G401.6 (cell line): ENCODE data around the gene KRT20.
"Not testable (repeated sequence)": the region's sequence is repeated elsewhere in the genome, so short reads cannot be mapped to it uniquely, and the experiment has no call there.

Experiments
- FAIRE-seq: peaks from 2 replicates; lab custom pipeline; 2012; peaks lifted over from hg19 to GRCh38; lab: Jason Lieb, UNC

The KRT20 gene

GRCh38 chr17:40884708-40885512 is at the start of gene KRT20:
KRT20 (minus strand) TSS chr17:40885242; CDS start chr17:40885185, 57 bp downstream.
- FAIRE-seq: no peak

DNA sequence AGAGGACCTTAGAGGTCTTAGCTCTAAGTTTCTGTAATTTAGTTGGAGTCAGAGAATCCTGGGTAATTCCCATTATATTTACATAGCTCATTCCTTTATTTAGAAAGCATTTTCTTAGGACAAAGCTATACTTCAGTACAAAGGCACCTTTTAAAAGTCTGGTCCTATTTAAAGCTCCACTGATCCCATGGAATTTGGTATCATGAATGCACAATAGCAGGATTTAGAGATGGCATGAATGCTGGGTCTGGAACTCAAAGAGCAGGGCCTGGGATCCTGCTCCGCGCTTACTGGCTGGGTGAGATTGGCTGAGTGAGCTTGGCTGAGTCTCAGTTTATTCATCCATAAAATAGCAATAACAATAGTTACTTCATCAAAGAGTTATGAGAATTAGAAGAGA is 47.6 kb upstream of the KRT20 start:
- no peak for FAIRE-seq

GRCh38 chr17:40931311-40931710 is 46.3 kb upstream of the KRT20 start:
- no peak for FAIRE-seq

DNA sequence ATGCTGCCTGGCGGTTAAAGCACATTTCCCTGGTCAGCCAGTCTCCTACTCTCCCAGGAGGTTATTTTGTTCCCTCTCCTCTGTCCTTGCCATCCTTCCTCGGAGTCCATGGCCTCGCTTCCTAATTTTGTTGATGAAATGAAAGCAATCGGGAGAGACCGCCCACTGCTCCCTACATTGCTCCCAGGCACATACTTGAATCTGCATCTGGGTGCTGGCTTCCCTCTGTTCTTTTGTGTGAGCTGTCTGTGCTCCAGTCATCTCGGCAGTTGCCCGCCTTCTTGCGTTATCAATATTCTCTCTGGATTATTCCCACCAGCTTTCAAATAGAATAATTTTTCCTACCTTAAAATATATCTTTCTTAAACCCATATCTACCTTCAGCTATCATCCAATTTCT is 41.3 kb upstream of the KRT20 start:
- no peak for FAIRE-seq

DNA sequence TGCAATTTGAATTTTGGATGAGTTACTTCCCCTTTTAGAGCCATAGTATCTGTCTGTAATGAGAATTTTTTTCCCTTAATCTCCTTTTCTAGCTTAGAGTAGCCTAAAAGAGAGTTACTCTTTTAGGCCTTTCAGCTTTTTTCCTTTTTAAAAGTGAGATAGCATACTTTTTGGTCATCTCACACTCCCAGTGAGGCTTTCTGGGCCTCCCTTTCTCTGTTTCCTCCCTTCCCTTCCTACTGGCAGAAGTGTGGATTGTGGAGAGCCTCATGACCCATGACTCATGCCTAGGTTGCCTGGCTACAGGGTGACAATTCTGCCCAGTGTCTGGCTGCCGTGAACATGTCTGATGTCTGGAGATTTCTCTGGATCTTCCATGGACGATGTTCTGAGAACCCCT is 37.2 kb upstream of the KRT20 start:
- FAIRE-seq: no peak

DNA sequence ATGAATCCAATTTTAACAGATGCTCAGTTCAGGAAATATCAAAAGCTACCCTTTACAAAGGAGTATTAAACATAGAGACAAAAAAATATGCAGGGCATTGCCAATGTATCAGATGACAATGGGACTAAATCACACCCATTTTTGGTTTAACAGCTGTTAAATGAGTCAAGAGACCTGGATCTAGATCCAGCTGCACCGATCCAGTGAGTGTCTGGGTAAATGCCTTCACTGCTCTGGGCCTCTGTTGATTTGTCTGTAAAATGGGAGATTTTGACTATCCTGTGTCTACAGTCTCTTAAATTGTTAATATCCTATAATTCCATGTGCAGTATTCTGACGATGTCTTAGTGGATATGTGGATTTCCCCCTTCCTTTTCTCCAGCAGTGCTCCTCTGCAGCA is 36.0 kb upstream of the KRT20 start:
- FAIRE-seq: no peak

- FAIRE-seq: not testable (repeated sequence)
Measured at GRCh38 chr17:40917116-40917515, 32.1 kb upstream of the KRT20 start.

- FAIRE-seq: no peak
Measured at GRCh38 chr17:40916366-40916765, 31.3 kb upstream of the KRT20 start.

DNA sequence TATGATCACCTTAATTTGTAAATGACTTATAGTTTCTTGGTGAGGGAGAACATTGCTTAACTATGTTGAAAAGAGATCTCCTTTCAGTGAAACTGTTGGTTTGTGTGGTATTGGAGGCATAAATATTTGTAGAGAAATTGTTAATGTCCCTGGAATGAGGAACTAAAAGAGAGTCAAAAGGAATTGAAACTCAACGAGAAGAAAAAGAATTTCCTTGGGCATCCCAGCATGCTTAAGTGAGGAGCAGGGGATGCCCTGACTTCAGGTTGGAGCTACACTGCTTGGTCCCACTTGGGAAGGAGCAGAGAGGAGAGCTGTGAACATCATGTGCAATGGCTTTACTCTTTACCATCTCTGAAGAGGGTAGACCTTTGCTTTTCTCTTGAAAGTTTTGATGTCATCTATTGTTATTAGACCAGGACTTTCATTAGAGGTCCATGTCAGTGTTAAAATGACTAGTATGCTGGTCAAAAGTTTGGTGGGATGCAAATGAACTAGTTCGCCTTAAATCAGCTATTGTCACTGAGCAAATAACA is 30.7 kb upstream of the KRT20 start:
- no peak for FAIRE-seq

GRCh38 chr17:40915199-40915661 is 30.2 kb upstream of the KRT20 start:
- FAIRE-seq: no peak

GRCh38 chr17:40914075-40914855 is 29.2 kb upstream of the KRT20 start:
- FAIRE-seq: no peak

GRCh38 chr17:40912486-40913210 is 27.6 kb upstream of the KRT20 start:
- FAIRE-seq: no peak

GRCh38 chr17:40910441-40910841 is 25.4 kb upstream of the KRT20 start:
- no peak for FAIRE-seq

DNA sequence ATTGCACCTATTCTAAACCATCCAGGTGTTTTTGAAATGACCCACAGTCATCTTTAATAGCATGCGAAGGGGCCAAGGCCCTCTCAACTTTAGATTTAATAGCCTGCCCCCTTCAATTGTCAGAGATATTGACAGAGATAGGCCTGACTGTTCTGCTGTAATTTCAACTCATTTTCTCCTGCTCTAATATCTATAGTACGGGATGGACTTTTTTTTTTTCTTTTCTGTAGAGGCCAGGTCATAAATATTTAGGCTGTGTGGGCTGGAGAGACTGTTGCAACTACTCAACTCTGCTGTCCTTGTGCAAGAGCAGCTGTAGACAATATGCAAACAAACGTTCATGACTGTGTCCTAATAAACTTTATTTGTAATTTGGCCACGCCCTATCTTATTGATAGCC is 24.7 kb upstream of the KRT20 start:
- no peak for FAIRE-seq

GRCh38 chr17:40909351-40909750 is 24.3 kb upstream of the KRT20 start:
- peak; percentile 93 for FAIRE-seq

DNA sequence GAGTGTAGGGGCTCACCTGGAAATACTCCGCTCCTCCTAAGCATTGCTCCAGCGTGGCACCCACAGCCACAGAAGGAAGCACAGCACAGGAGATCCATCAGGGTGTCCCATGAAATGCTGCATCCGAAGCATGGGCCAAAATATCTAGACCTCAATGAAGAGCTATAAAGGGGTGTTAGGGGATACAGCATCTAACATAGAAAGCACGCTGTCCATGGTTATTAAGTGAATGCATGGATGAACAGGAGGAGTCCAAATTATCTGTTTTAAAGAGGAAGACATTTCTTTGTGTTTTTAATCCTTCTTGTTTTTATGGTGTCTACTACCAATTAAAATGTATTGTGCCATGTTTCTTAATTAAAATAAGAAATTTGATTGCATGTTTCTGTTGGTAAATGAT is 21.6 kb upstream of the KRT20 start:
- no peak for FAIRE-seq

DNA sequence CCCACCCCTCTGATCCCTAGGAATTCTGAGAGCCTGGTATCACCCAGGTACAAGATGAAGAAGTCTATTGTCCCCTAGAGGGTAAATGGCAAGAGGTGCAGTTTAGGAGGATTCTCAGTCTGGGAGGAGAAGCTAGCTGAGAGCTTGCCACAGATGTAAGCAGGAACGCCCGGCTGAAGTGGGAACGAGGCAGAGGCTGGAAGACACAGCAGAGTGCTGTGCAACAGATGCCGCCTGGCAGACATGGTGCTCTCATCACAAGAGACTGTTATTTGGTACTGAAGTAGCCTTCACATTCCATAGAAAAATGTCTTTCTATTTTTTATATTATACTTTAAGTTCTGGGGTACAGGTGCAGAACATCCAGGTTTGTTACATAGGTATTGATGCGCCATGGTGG is 20.3 kb upstream of the KRT20 start:
- no peak for FAIRE-seq

GRCh38 chr17:40903129-40903847 is 18.2 kb upstream of the KRT20 start:
- no peak for FAIRE-seq

DNA sequence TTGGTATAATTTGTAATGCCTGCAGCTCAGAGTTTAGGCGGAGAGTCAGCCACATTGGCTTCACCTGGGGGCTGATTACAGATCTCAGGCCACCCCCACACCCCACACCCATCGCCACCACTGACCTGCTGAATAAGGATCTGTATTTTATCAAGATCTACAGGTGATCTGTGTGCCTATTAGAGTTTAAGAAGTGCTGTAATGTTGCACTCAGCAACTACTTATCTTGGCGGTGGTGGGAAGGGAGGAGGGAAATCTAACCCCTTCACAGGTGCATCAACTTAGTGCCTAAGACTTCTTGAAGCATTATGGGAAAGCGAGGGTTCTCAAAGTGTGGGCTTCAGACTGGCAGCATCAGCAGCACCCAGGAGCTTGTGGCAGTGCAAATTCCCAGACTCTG is 17.5 kb upstream of the KRT20 start:
- FAIRE-seq: no peak

DNA sequence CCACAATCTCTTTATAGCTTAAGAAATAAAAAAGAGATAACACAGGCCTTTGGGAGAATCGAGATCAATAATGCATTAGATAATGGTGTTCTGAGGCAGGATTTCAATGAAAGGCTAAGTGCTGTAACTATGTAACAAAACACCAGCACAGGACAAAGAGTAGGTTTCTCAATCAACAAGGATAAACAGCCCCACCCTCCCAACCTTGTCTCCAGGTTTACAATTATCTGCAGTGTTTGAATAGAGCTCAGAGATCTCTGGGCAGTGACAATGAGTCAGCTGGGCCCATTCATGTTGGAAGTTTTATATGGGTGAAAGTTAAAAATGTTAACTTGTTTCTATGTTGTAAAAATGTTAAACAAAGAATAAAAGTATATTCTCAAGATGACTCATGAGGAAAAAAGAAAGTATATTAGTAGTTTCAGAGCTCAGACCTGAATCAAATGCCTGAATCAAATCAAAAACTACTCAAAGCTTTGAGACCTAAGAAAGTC is 17.0 kb upstream of the KRT20 start:
- no peak for FAIRE-seq

DNA sequence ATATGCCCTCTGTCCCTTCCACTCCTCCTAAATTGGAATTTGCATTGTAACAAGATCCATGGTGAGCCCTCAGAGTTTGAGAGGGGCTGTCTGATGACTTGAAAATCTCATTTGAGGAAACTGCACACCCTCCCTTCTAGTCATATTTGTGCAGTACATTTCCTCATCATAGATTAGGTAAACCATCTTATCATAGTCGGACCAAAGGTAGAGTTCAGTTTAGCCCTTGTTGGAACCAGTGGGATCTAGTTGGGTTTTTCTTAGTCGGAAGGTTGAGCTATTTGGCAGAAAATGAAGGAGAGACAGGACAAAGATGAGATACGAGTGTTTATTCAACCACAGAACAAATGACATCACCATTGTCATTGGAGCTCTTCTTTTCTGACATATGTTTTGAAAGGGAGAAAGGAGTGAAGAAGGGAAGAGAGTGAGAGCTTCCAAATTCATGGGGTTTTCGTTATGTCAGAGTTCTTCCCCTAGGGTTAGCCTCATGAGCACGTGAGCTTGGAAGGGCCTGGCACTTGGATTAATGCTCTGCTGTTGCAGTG is 15.8 kb upstream of the KRT20 start:
- no peak for FAIRE-seq
